ENCODE data around the gene BBS9. TPM values are rescaled to one million over a fixed set of nuclear protein-coding genes. Genes with fewer than 3 reads are reported as not detected.

BBS9 gene
- total and polyA plus RNA-seq, 2 experiments from 2014 or later = 27.2 to 66.1 TPM

- H3K27ac Mint-ChIP-seq = no peak overlapping the region
- H3F3A ChIP-seq (replicated peaks; ENCODE audit: low read depth) = no peaks in the 10 kb centered on the region
- no peaks in the 10 kb centered on the region for H3K36me3 ChIP-seq (ENCODE audit: insufficient read depth)
- no peaks in the 10 kb centered on the region for H4K20me1 ChIP-seq (replicated peaks; ENCODE audit: insufficient read depth)
- no peak for DNase-seq (ENCODE audit: low spot score)
- no peaks in the 10 kb centered on the region for H3K27me3 Mint-ChIP-seq (ENCODE audit: insufficient read depth, low read depth, poor library complexity)
- no peaks in the 10 kb centered on the region for H3K27me3 ChIP-seq (ENCODE audit: insufficient read depth)
- ATAC-seq = no peak
- no peaks in the 10 kb centered on the region for H3K4me1 ChIP-seq (ENCODE audit: insufficient read depth)
- H2AFZ ChIP-seq = no peak overlapping the region
- no peaks in the 10 kb centered on the region for H3K9me2 ChIP-seq (ENCODE audit: insufficient read depth)
- no peaks in the 10 kb centered on the region for H3K36me3 Mint-ChIP-seq (ENCODE audit: low read depth)
- H3K4me2 ChIP-seq = no peak overlapping the region
- H3K4me3 Mint-ChIP-seq = no peak overlapping the region
- H3K79me2 ChIP-seq (replicated peaks; ENCODE audit: insufficient read depth) = no peaks in the 10 kb centered on the region
- H3K4me3 ChIP-seq = no peak overlapping the region
- no peak overlapping the region for H3K27ac ChIP-seq (ENCODE audit: low read depth)
- TF ChIP-seq POLR2AphosphoS5 (IDR thresholded peaks at IDR 0.05; ENCODE audit: low read depth) (no peak), ZNF331 (CRISPR knock-in tag; IDR thresholded peaks at IDR 0.05; ENCODE audit: low read depth) (no peak), CREB1 (CRISPR knock-in tag; IDR thresholded peaks at IDR 0.05; ENCODE audit: low read depth) (no peak), ETS1 (IDR thresholded peaks at IDR 0.05) (no peak), NANOG (IDR thresholded peaks at IDR 0.05; ENCODE audit: borderline replicate concordance) (no peak), EZH2phosphoT487 (IDR thresholded peaks at IDR 0.05; ENCODE audit: unreplicated experiment) (no peak), REST (IDR thresholded peaks at IDR 0.05; ENCODE audit: unreplicated experiment) (no peak), EZH2 (IDR thresholded peaks at IDR 0.05; ENCODE audit: low read depth, unreplicated experiment) (no peak), JUNB (IDR thresholded peaks at IDR 0.05; ENCODE audit: unreplicated experiment) (no peak), ZNF114 (CRISPR knock-in tag; IDR thresholded peaks at IDR 0.05) (no peak)
- TF ChIP-seq, protein P1, sequence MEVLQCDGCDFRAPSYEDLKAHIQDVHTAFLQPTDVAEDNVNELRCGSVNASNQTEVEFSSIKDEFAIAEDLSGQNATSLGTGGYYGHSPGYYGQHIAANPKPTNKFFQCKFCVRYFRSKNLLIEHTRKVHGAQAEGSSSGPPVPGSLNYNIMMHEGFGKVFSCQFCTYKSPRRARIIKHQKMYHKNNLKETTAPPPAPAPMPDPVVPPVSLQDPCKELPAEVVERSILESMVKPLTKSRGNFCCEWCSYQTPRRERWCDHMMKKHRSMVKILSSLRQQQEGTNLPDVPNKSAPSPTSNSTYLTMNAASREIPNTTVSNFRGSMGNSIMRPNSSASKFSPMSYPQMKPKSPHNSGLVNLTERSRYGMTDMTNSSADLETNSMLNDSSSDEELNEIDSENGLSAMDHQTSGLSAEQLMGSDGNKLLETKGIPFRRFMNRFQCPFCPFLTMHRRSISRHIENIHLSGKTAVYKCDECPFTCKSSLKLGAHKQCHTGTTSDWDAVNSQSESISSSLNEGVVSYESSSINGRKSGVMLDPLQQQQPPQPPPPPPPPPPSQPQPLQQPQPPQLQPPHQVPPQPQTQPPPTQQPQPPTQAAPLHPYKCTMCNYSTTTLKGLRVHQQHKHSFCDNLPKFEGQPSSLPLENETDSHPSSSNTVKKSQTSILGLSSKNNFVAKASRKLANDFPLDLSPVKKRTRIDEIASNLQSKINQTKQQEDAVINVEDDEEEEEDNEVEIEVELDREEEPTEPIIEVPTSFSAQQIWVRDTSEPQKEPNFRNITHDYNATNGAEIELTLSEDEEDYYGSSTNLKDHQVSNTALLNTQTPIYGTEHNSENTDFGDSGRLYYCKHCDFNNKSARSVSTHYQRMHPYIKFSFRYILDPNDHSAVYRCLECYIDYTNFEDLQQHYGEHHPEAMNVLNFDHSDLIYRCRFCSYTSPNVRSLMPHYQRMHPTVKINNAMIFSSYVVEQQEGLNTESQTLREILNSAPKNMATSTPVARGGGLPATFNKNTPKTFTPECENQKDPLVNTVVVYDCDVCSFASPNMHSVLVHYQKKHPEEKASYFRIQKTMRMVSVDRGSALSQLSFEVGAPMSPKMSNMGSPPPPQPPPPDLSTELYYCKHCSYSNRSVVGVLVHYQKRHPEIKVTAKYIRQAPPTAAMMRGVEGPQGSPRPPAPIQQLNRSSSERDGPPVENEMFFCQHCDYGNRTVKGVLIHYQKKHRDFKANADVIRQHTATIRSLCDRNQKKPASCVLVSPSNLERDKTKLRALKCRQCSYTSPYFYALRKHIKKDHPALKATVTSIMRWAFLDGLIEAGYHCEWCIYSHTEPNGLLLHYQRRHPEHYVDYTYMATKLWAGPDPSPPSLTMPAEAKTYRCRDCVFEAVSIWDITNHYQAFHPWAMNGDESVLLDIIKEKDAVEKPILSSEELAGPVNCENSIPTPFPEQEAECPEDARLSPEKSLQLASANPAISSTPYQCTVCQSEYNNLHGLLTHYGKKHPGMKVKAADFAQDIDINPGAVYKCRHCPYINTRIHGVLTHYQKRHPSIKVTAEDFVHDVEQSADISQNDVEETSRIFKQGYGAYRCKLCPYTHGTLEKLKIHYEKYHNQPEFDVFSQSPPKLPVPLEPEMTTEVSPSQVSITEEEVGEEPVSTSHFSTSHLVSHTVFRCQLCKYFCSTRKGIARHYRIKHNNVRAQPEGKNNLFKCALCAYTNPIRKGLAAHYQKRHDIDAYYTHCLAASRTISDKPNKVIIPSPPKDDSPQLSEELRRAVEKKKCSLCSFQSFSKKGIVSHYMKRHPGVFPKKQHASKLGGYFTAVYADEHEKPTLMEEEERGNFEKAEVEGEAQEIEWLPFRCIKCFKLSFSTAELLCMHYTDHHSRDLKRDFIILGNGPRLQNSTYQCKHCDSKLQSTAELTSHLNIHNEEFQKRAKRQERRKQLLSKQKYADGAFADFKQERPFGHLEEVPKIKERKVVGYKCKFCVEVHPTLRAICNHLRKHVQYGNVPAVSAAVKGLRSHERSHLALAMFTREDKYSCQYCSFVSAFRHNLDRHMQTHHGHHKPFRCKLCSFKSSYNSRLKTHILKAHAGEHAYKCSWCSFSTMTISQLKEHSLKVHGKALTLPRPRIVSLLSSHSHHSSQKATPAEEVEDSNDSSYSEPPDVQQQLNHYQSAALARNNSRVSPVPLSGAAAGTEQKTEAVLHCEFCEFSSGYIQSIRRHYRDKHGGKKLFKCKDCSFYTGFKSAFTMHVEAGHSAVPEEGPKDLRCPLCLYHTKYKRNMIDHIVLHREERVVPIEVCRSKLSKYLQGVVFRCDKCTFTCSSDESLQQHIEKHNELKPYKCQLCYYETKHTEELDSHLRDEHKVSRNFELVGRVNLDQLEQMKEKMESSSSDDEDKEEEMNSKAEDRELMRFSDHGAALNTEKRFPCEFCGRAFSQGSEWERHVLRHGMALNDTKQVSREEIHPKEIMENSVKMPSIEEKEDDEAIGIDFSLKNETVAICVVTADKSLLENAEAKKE (CRISPR knock-in tag; IDR thresholded peaks at IDR 0.05) = no peak
- no peaks in the 10 kb centered on the region for H3K9me3 Mint-ChIP-seq
- no peaks in the 10 kb centered on the region for H3K4me1 Mint-ChIP-seq
These were observed 424.7 kb downstream of the BBS9 start for GRCh38 chr7:33554046-33554445.

Measured in GM23338 (cell line).